HG02970 (cell line): ENCODE measurements around the gene ETNPPL.

Experiments used
- ATAC-seq: cut with Tn5 transposase; IDR thresholded peaks from one replicate; pipeline ENCODE4 v1.9.1; 2021; ENCODE audit warnings: mild to moderate bottlenecking, moderate library complexity, moderate number of reproducible peaks; ENCODE audit not compliant: unreplicated experiment, low FRiP score

The ETNPPL gene

DNA sequence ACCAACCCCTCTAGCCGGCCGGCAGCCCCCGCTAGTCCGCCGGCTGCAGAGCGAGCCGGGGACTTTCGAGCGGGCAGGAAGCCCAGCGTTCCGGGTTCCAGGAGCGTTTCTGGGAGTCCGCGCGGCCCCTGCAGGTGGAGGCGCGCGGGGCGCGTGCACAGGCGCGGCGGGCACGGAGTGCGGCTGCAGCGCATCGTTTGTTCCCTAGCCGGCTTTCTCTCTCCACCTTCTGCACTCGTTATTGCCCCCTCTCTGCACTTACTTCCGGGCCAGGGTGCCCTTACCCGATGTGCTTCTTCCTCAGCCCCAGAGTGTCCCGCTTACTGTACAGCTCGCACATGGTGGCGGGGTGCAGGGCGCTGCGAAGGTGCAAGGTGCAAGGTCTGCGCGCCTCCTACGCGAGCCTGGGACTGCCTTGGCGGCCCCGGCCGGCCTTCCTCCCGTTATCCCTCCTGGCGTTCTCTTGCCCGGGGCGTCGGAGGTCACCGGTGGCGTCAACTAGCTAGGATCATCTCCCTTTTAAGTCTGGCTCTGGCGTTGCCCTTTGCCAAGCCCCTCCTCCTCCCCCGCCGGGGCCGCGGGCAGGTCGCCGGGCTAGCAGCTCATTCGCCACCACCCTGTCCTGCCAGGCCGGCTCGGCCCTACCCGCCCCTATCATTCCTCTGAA, at the start of gene ETNPPL:
TSS of gene ETNPPL (minus strand) at position 495 of the 667 bp plus-strand sequence. CDS start at position 340, 155 bp downstream.
- ATAC-seq: no peak

DNA sequence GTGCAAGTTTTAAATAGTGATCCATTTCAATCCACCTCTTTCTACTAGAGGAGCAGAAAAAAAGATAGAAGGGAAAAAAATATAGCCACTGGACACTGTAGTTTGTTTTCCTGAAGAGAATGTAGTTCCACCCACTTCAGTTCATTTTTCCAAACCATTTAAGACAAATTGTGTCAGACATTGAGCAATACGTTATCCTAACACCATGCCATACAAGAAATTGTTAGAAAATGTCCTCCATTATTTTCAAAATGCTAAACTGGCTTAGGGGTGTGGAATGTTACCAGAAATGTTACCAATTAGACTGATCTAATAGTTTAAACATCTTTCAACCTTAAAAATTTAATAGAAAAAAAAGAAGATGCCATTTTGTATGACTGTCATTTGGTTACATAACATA, 48.6 kb upstream of the ETNPPL start:
- no peak for ATAC-seq

GRCh38 chr4:108810087-108810486, 47.2 kb upstream of the ETNPPL start:
- no peak for ATAC-seq

- ATAC-seq: no peak
These were observed 41.9 kb upstream of the ETNPPL start for GRCh38 chr4:108804648-108805273.

- ATAC-seq: no peak
These were observed 36.5 kb upstream of the ETNPPL start for GRCh38 chr4:108799306-108799705.

DNA sequence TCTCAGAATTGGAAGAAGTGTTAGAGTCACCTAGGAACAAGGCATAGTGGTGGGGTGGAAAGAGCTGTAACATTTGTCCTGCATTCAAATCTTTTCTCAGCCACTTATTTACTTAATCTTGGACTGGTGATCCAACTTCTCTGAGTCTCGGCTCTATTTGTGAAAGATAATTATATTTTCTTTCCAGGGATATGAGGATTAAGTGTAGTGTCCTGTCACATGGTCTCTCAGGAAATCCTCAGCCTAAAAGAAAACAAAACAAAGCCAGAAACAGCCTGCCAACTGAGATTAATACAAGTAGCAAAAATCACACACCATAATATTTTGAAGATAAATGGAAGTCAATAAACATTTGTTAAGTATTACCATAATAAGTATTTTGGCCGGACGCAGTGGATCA, 33.3 kb upstream of the ETNPPL start:
- ATAC-seq: no peak

DNA sequence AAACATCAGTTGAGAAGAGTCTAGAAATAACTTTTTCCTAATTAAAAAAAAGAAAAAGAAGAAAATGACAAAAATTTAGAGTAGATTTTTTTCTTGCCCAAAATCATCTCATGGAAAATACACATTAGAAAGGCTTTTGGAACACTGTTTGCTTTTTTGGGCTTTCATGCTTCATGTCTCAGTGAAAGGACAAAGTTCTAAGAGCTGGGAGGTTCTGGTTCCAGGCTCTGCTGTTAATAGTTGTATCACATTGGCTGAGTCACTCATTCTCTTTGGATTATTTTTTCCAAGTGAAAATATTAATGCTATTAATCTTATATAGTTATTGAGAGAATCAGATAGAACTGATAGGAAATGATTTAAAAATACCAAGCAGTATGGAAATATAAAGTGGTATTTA, 32.9 kb upstream of the ETNPPL start:
- ATAC-seq: no peak

DNA sequence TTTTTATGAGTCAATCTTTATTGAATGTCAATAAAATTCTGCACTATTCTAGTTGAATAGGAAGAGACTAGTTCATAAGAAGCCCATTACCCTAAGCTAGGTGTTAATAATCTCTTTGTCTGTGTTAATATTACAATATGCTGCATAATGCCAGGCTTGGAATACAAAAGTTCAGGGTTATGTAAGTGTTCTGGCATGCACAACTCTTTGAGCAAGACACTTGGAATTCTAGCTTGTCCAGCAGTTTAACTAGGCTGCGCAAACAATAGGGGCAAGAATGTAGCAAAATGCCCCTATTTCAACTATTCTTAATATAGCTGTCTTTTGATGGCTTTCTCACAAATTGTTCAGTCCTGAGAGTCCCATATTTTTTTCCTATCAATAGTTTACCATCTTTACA, 31.3 kb upstream of the ETNPPL start:
- no peak for ATAC-seq

- no peak for ATAC-seq
These were observed 30.6 kb upstream of the ETNPPL start for GRCh38 chr4:108793415-108793814.

DNA sequence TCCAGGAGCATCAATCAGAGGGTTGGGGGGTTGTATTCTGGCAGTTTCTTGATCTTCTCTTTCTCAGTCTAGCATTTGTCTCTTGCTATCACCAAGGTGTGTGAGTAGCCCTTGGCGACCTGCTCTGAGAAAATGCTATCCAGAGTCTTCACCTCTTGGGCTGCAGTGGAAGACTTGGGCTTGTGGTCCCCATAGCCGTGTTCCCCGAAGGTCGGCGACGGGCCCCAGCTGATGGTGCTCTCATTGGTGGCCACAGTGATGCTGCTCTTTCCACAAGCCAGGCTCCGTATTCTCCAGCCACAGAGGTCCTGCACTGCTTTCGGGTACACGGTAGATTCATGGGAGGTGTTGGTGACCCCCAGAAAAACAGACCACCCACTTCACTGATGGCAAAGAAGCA, 25.9 kb upstream of the ETNPPL start:
- no peak for ATAC-seq

DNA sequence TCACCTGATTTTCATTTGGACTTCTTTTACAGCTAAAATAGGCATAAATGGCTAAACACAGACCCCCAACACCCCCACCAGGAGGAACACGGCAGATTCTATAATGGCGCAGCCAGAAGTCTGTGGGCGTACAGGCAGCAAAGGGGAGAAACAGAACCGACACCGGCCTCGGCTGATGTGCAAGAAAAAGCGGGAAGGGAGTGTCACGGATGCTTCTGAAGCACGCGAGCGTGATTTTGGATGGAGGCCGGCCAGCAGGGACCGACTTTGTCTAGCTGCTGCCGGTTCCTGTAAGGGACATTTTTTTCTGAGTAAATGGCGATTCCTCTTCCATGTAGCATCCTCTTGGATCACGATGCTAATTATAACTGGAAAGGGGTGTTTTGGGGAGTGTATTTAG, 24.9 kb upstream of the ETNPPL start:
- no peak for ATAC-seq

DNA sequence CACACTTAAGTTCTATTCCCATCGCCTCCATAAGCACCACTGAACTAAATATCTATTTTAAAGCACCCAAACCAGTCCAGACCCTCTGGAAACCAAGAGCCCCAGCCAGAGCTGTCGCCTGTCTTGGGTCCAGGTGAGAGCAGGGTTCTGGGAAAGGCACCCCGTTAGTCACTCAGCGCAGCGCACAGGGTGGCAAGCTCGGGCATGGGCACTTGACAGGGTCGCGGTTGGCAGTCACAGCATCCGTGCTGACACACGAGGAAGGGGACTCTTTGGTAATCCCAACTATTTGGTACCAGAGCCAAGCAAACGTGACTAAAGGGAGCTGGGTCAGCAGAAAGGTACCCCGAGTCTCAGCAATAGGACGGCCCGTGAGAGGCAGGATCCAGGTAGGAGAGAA, 24.3 kb upstream of the ETNPPL start:
- no peak for ATAC-seq

DNA sequence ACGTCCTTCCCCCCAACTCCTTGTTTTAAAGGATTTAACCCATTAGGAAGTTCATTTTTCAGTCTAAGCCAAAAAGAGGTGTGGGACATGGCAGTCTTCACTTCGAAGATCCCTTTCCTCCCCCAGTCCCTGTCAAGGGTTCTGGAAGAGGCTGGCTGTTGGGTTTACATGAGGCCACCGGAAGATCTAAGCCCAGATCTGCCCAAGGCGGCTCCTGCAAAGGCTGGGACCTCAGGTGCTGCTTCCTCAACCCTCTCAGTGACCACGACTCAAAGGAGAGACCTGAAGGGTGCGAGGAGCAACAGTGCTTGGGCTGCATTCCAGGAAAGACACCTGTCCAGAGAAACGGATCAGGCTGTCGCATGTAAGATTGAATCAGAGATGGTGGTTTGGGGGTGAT, 23.5 kb upstream of the ETNPPL start:
- ATAC-seq: no peak

GRCh38 chr4:108783665-108784463, 21.0 kb upstream of the ETNPPL start:
- no peak for ATAC-seq

DNA sequence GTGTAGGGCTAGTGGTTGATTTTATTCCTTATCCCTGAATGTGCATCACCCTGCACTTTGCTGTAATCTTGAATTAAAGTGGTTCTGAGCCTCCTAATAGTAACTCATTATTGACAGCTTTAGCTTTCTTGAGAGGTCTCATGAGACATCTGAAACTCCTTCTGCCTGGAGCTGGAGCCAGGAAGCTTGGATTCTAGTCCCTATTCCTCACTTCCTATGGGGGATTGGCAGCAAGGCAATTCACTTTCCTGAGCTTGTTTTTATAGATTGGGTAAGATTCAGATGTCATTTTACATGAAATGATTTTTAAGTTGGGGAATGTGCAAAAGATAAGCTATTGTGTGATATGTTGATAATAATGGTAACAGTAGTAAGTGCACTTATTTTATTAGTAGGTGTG, 17.1 kb upstream of the ETNPPL start:
- no peak for ATAC-seq

DNA sequence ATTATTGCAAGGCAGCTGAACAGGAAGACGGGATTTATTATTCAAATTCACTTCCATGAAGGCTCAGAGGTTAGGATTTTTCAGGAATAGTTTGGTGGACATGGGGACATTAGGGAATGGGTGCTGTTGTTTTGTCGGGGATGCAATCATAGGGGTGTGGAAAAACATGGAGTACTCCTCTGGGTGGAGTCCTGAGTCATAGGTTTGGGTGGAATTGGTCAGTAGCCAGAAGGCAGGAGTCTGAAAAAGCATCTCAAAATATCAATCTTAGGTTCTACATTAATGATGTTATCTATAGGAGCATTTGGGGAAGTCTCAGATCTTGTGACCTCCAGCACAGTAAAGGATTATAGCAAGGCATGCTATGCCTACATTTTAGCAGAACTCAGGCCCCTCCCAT, 14.5 kb upstream of the ETNPPL start:
- ATAC-seq: no peak

DNA sequence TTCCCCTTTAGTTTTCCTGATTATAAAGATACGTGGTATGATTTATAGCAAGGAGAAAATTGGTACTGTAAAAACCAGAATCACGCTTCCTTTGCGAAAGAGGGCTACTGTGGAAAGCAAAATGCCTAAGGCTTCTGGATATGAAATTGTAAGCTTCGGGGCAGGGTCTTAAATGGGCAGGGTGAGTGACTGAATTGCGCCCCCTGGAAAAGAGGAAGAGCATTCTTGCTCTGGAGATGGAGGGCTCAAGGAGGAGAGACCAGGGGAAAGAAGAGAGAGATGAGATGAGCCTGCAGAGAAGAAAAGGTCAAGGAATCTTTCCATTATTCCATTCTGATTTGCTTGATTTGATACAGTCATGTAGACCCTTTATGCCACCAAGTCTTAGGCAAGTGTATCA, 13.1 kb upstream of the ETNPPL start:
- ATAC-seq: no peak

GRCh38 chr4:108774809-108775530, 12.1 kb upstream of the ETNPPL start:
- no peak for ATAC-seq

GRCh38 chr4:108772402-108772801, 9.5 kb upstream of the ETNPPL start:
- no peak for ATAC-seq

GRCh38 chr4:108766058-108766457, 3.2 kb upstream of the ETNPPL start:
- no peak for ATAC-seq

- ATAC-seq: no peak
These were observed 1.1 kb upstream of the ETNPPL start for GRCh38 chr4:108763986-108764385.
